Measurements from ENCODE around the gene CHST1. TPM values are rescaled to one million over a fixed set of nuclear protein-coding genes. Genes with fewer than 3 reads are reported as not detected.

Gene CHST1
- total and polyA plus RNA-seq, 4 donors, result 6.0 to 31.0 (median 13.1) TPM

DNA sequence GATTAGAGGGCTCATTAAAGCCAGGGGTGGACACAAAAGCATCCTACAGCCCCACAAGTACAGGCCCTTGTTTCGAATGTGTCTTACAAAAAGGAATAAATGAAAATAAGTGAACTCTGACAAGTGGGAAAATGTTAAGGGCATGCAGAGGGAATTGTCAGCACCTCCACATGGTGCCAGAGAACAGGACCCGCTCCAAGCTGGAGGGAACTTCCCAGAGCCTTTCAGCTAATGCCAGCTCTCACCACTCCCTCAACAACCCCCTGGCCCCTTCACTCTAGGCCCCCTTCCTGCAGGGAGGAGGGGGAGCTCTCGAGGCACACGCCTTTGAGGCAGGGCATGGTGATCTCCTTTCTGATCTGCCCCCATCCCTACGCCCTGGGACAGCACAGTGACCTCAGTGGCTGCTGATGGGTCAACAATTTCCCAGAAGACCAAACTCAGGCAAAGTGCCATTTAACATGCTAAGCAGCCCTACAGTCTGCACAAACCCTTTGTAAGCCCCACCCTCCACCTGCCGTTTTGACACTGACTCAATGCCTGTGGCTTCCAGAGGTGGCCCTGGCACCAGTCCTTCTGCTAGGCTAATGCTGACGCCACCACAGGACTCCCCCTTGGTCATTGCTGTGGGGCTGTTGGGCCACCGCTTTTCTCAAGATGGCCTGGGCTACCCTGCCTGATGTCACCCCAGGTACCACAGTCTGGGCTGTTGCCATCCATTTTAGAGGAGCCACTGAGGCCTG lies 12.5 kb upstream of the CHST1 start:
- no peak for ATAC-seq (ENCODE audit: low FRiP score)
- 63 to 81% methylated on average over 8 of the region's 8 CpGs for WGBS, 2 donors
- no peaks in the 10 kb centered on the region for H3K27me3 ChIP-seq (ENCODE audit: control insufficient read depth in 1 of 2, insufficient read depth in 2 of 2, low read length in 1 of 2)
- no peak overlapping the region for H3K27ac ChIP-seq (ENCODE audit: low read depth in 1 of 2, low read length in 2 of 2)
- DNase-seq, result peak in 1 of 2 donors; percentile 61
- H3K4me3 ChIP-seq (ENCODE audit: low read length in 2 of 2), result no peak overlapping the region
- H3K4me1 ChIP-seq (ENCODE audit: control insufficient read depth in 1 of 2, insufficient read depth in 2 of 2, low read length in 2 of 2), result no peaks in the 10 kb centered on the region
- H3K9me3 ChIP-seq (ENCODE audit: control insufficient read depth, low read length), result no peaks in the 10 kb centered on the region
- no peaks in the 10 kb centered on the region for H3K36me3 ChIP-seq (ENCODE audit: control insufficient read depth in 1 of 2, insufficient read depth in 2 of 2, low read length in 1 of 2)
- intact Hi-C loops (cut with DNase I), result no loop called here

DNA sequence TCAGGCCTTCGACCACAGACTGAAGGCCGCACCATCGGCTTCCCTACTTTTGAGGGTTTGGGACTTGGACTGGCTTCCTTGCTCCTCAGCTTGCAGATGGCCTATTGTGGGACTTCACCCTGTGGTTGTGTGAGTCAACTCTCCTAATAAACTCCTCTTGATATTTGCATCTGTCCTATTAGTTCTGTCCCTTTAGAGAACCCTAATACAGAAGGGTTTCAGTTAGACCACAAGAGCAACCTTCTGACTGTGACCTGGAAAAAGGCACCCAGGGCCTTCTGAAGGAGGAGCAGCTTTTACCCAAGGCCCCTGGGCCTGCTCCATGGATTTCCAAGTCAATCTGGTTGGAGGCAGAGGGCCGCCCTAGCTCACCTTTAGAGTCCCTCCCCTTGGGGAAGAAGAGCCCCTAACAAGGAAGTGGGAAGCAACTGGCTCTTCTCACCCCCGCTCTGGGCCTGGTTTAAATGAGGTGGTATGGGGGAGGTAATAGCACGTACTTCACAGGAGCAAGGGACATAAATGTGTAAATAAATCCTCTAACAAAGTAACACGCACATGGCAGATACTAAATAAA lies 11.2 kb upstream of the CHST1 start:
- no peak overlapping the region for H3K27ac ChIP-seq (ENCODE audit: low read depth in 1 of 2, low read length in 2 of 2)
- H3K36me3 ChIP-seq (ENCODE audit: control insufficient read depth in 1 of 2, insufficient read depth in 2 of 2, low read length in 1 of 2), result no peaks in the 10 kb centered on the region
- no peaks in the 10 kb centered on the region for H3K27me3 ChIP-seq (ENCODE audit: control insufficient read depth in 1 of 2, insufficient read depth in 2 of 2, low read length in 1 of 2)
- H3K4me1 ChIP-seq (ENCODE audit: control insufficient read depth in 1 of 2, insufficient read depth in 2 of 2, low read length in 2 of 2), result no peaks in the 10 kb centered on the region
- no peaks in the 10 kb centered on the region for H3K9me3 ChIP-seq (ENCODE audit: control insufficient read depth, low read length)
- DNase-seq, result peak in 1 of 2 donors; percentile 40
- intact Hi-C loops (cut with DNase I), result no loop called here
- WGBS, 2 donors, result 95 to 96% methylated on average over 7 of the region's 7 CpGs
- no peak for ATAC-seq (ENCODE audit: low FRiP score)
- no peak overlapping the region for H3K4me3 ChIP-seq (ENCODE audit: low read length in 2 of 2)

- no peak overlapping the region for H3K27ac ChIP-seq (ENCODE audit: low read depth in 1 of 2, low read length in 2 of 2)
- no peak overlapping the region for H3K4me3 ChIP-seq (ENCODE audit: low read length in 2 of 2)
- no peaks in the 10 kb centered on the region for H3K9me3 ChIP-seq (ENCODE audit: control insufficient read depth, low read length)
- H3K27me3 ChIP-seq (ENCODE audit: control insufficient read depth in 1 of 2, insufficient read depth in 2 of 2, low read length in 1 of 2), result no peaks in the 10 kb centered on the region
- intact Hi-C loops (cut with DNase I), result no loop called here
- no peaks in the 10 kb centered on the region for H3K36me3 ChIP-seq (ENCODE audit: control insufficient read depth in 1 of 2, insufficient read depth in 2 of 2, low read length in 1 of 2)
- no peaks in the 10 kb centered on the region for H3K4me1 ChIP-seq (ENCODE audit: control insufficient read depth in 1 of 2, insufficient read depth in 2 of 2, low read length in 2 of 2)
- 24 to 31% methylated on average over 4 of the region's 4 CpGs for WGBS, 2 donors
- ATAC-seq (ENCODE audit: low FRiP score) (no peak), DNase-seq (peak in 1 of 2 donors; percentile 44)
These were observed 10.2 kb upstream of the CHST1 start for GRCh38 chr11:45675646-45676045.

DNA sequence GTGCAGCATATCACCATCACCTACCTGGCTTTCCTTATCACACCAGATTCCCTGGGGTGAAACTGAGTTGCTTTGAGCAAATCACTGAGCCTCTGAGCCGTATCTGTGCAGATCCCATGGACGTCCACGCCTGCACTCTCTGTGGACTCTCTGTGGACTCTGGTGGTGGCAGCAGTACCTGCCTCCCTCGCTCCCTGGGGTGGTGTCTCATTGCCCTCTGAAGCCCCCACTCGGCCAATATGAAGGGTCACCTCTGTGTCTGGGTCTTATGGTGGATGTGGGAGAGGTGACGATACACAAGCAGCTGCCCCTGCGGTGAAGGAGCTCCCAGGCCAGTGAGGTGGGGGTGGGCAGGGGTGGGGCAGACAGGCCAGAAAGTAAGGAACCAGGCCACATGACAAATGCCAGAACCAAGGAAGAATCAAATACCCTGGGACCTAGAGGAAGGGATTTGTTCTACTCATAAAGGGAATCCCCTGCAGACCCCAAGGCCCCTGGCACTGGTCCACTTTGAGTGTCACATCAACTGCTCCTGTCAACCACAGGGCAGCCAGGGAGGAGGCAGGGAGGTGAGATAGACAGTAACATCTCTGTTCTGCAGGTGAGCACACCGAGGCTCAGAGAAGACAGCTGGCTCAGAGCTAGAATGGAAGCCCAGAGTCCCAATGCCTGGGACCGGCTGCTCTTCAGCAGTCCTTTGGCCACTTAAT lies 9.2 kb upstream of the CHST1 start:
- intact Hi-C loops (cut with DNase I), result no loop called here

DNA sequence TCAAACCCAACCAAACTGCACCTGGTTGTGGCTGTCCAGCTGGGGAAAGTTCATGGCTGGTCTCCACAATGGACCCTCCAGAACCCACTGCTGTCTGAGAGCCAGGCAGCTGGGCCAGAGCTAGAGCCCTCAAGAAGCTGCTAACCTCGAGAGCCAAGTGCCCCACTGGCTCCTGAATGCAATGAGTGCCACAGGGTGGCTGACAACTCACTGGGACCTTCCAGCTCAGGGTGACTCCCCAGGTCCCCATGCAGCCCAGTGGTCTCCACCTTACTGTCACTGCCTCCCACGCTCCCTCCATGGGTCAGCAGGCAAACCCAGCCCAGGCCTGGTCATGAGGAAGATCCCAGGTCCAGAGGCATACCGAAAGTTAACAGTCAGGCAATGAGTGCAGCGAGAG lies 8.0 kb upstream of the CHST1 start:
- Histone ChIP-seq H3K4me3 (ENCODE audit: low read length in 2 of 2) (no peak overlapping the region), H3K27ac (ENCODE audit: low read depth in 1 of 2, low read length in 2 of 2) (no peak overlapping the region), H3K36me3 (ENCODE audit: control insufficient read depth in 1 of 2, insufficient read depth in 2 of 2, low read length in 1 of 2) (no peaks in the 10 kb centered on the region), H3K27me3 (ENCODE audit: control insufficient read depth in 1 of 2, insufficient read depth in 2 of 2, low read length in 1 of 2) (no peaks in the 10 kb centered on the region), H3K4me1 (ENCODE audit: control insufficient read depth in 1 of 2, insufficient read depth in 2 of 2, low read length in 2 of 2) (no peaks in the 10 kb centered on the region), H3K9me3 (ENCODE audit: control insufficient read depth, low read length) (no peaks in the 10 kb centered on the region)
- WGBS, 2 donors, result 95 to 99% methylated on average over 4 of the region's 4 CpGs
- intact Hi-C loops (cut with DNase I), result no loop called here
- no peak for ATAC-seq (ENCODE audit: low FRiP score)
- DNase-seq, result peak; percentile 12 to 46

More for the DNA sequence above, 9.2 kb upstream of the CHST1 start:
- Histone ChIP-seq H3K4me3 (ENCODE audit: low read length in 2 of 2) (no peak overlapping the region), H3K36me3 (ENCODE audit: control insufficient read depth in 1 of 2, insufficient read depth in 2 of 2, low read length in 1 of 2) (no peaks in the 10 kb centered on the region), H3K4me1 (ENCODE audit: control insufficient read depth in 1 of 2, insufficient read depth in 2 of 2, low read length in 2 of 2) (no peaks in the 10 kb centered on the region), H3K27ac (ENCODE audit: low read depth in 1 of 2, low read length in 2 of 2) (no peak overlapping the region), H3K9me3 (ENCODE audit: control insufficient read depth, low read length) (no peaks in the 10 kb centered on the region), H3K27me3 (ENCODE audit: control insufficient read depth in 1 of 2, insufficient read depth in 2 of 2, low read length in 1 of 2) (no peaks in the 10 kb centered on the region)
- ATAC-seq (ENCODE audit: low FRiP score), result no peak
- 91 to 96% methylated on average over 9 of the region's 9 CpGs for WGBS, 2 donors
- peak; percentile 31 to 45 for DNase-seq

- no peak overlapping the region for H3K27ac ChIP-seq (ENCODE audit: low read depth in 1 of 2, low read length in 2 of 2)
- 91 to 93% methylated on average over 3 of the region's 3 CpGs for WGBS, 2 donors
- intact Hi-C loops (cut with DNase I), result no loop called here
These were observed 7.2 kb upstream of the CHST1 start for GRCh38 chr11:45672593-45672992.

GRCh38 chr11:45671246-45672171 lies 6.1 kb upstream of the CHST1 start:
- intact Hi-C loops (cut with DNase I), result no loop called here
- WGBS, 2 donors, result 92 to 95% methylated on average over 12 of the region's 12 CpGs

More at GRCh38 chr11:45672593-45672992, 7.2 kb upstream of the CHST1 start:
- Histone ChIP-seq H3K36me3 (ENCODE audit: control insufficient read depth in 1 of 2, insufficient read depth in 2 of 2, low read length in 1 of 2) (no peaks in the 10 kb centered on the region), H3K4me3 (ENCODE audit: low read length in 2 of 2) (no peak overlapping the region), H3K9me3 (ENCODE audit: control insufficient read depth, low read length) (no peaks in the 10 kb centered on the region), H3K4me1 (ENCODE audit: control insufficient read depth in 1 of 2, insufficient read depth in 2 of 2, low read length in 2 of 2) (no peaks in the 10 kb centered on the region), H3K27me3 (ENCODE audit: control insufficient read depth in 1 of 2, insufficient read depth in 2 of 2, low read length in 1 of 2) (no peaks in the 10 kb centered on the region)
- ATAC-seq (ENCODE audit: low FRiP score), result no peak
- no peak for DNase-seq

GRCh38 chr11:45670386-45671135 lies 5.1 kb upstream of the CHST1 start:
- Histone ChIP-seq H3K9me3 (ENCODE audit: control insufficient read depth, low read length) (no peaks in the 10 kb centered on the region), H3K4me3 (ENCODE audit: low read length in 2 of 2) (no peak overlapping the region), H3K4me1 (ENCODE audit: control insufficient read depth in 1 of 2, insufficient read depth in 2 of 2, low read length in 2 of 2) (no peaks in the 10 kb centered on the region), H3K27me3 (ENCODE audit: control insufficient read depth in 1 of 2, insufficient read depth in 2 of 2, low read length in 1 of 2) (no peaks in the 10 kb centered on the region), H3K27ac (ENCODE audit: low read depth in 1 of 2, low read length in 2 of 2) (no peak overlapping the region), H3K36me3 (ENCODE audit: control insufficient read depth in 1 of 2, insufficient read depth in 2 of 2, low read length in 1 of 2) (no peaks in the 10 kb centered on the region)
- DNase-seq (peak; percentile 32 to 60), ATAC-seq (ENCODE audit: low FRiP score) (no peak)
- intact Hi-C loops (cut with DNase I), result no loop called here
- WGBS, 2 donors, result 83 to 87% methylated on average over 14 of the region's 14 CpGs

More at GRCh38 chr11:45671246-45672171, 6.1 kb upstream of the CHST1 start:
- no peaks in the 10 kb centered on the region for H3K36me3 ChIP-seq (ENCODE audit: control insufficient read depth in 1 of 2, insufficient read depth in 2 of 2, low read length in 1 of 2)
- ATAC-seq (ENCODE audit: low FRiP score), result no peak
- peak; percentile 29 to 72 for DNase-seq
- no peaks in the 10 kb centered on the region for H3K9me3 ChIP-seq (ENCODE audit: control insufficient read depth, low read length)
- no peaks in the 10 kb centered on the region for H3K4me1 ChIP-seq (ENCODE audit: control insufficient read depth in 1 of 2, insufficient read depth in 2 of 2, low read length in 2 of 2)
- H3K27me3 ChIP-seq (ENCODE audit: control insufficient read depth in 1 of 2, insufficient read depth in 2 of 2, low read length in 1 of 2), result no peaks in the 10 kb centered on the region
- no peak overlapping the region for H3K27ac ChIP-seq (ENCODE audit: low read depth in 1 of 2, low read length in 2 of 2)
- H3K4me3 ChIP-seq (ENCODE audit: low read length in 2 of 2), result no peak overlapping the region

Data from aorta (tissue), 5 donors.